T47D (cell line): ENCODE results near the gene LPGAT1.
"Not testable (repeated sequence)": the region's sequence is repeated elsewhere in the genome, so short reads cannot be mapped to it uniquely, and the experiment has no call there.

Experiments used
- DNase-seq, 2 experiments: peaks; one replicate each; pipeline versions ENCODE4 v3.0.0 to v3.0.0-alpha.2; 2011 to 2012; ENCODE audit warnings: low read depth in 1 of 2, low spot score in 1 of 2
- JUND ChIP-seq: IDR thresholded peaks from 2 replicates; pipeline ENCODE4 v1.6.1; 2012; ENCODE audit warnings: low read depth
- in situ Hi-C: cut with HindIII; loops from 2 replicates; pipeline ENCODE4 v1.10.0; 2016; ENCODE audit warnings: low sequenced_read_pairs, low pct_unique_long_range_greater_than_20kb

Gene LPGAT1

GRCh38 chr1:211734359-211734758 lies 96.2 kb downstream of the LPGAT1 start:
- in situ Hi-C loops: no loop called here

GRCh38 chr1:211732293-211732980 lies 98.1 kb downstream of the LPGAT1 start:
- no peak for DNase-seq
- no peak for TF ChIP-seq JUND
- in situ Hi-C loops: no loop called here

More at GRCh38 chr1:211734359-211734758, 96.2 kb downstream of the LPGAT1 start:
- no peak for TF ChIP-seq JUND
- no peak for DNase-seq

GRCh38 chr1:211731456-211732292 lies 98.9 kb downstream of the LPGAT1 start:
- no peak for DNase-seq
- no peak for TF ChIP-seq JUND
- in situ Hi-C loops: no loop called here

- TF ChIP-seq JUND: no peak
- in situ Hi-C loops: no loop called here
- DNase-seq: no peak
Observed at GRCh38 chr1:211730347-211730746, 100.2 kb downstream of the LPGAT1 start.

- in situ Hi-C loops: no loop called here
- no peak for DNase-seq
- no peak for TF ChIP-seq JUND
Observed at GRCh38 chr1:211729238-211729637, 101.3 kb downstream of the LPGAT1 start.

- DNase-seq: no peak
- in situ Hi-C loops: no loop called here
- TF ChIP-seq JUND: no peak
Observed at GRCh38 chr1:211726467-211726995, 104.0 kb downstream of the LPGAT1 start.

- DNase-seq: no peak
- TF ChIP-seq JUND: no peak
- in situ Hi-C loops: no loop called here
Observed at GRCh38 chr1:211724687-211725196, 105.8 kb downstream of the LPGAT1 start.

GRCh38 chr1:211723273-211723672 lies 107.3 kb downstream of the LPGAT1 start:
- TF ChIP-seq JUND: no peak
- in situ Hi-C loops: no loop called here
- no peak for DNase-seq

GRCh38 chr1:211722277-211723175 lies 108.0 kb downstream of the LPGAT1 start:
- no peak for TF ChIP-seq JUND
- in situ Hi-C loops: no loop called here
- DNase-seq: no peak

GRCh38 chr1:211716555-211716954 lies 114.0 kb downstream of the LPGAT1 start:
- DNase-seq, in situ Hi-C loops: not testable (repeated sequence)

- TF ChIP-seq JUND: no peak
- in situ Hi-C loops: no loop called here
- no peak for DNase-seq
Observed at GRCh38 chr1:211715971-211716370, 114.6 kb downstream of the LPGAT1 start.

GRCh38 chr1:211714154-211714553 lies 116.4 kb downstream of the LPGAT1 start:
- no peak for DNase-seq
- TF ChIP-seq JUND: no peak
- in situ Hi-C loops: no loop called here
